Mucosa of stomach (tissue), 1 donor: ENCODE measurements around the gene MLNR.
A peak's percentile ranks its signal among the peaks of the same experiment; 100 is the strongest.

Experiments used
- H3K27me3 ChIP-seq: one replicate; pipeline ENCODE4 v1.7.0; 2013; ENCODE audit warnings: mild to moderate bottlenecking, low read length; ENCODE audit not compliant: control insufficient read depth, insufficient read depth
- H3K36me3 ChIP-seq: one replicate; pipeline ENCODE4 v1.7.0; 2013; ENCODE audit warnings: low read length; ENCODE audit not compliant: control insufficient read depth, insufficient read depth
- H3K4me1 ChIP-seq: one replicate; pipeline ENCODE4 v1.7.0; 2013; ENCODE audit warnings: mild to moderate bottlenecking, low read length; ENCODE audit not compliant: control insufficient read depth, insufficient read depth
- H3K4me3 ChIP-seq: one replicate; pipeline ENCODE4 v1.7.0; 2013; ENCODE audit warnings: low read length
- H3K9ac ChIP-seq: one replicate; pipeline ENCODE4 v1.7.0; 2013; ENCODE audit warnings: mild to moderate bottlenecking, low read length, moderate library complexity
- H3K9me3 ChIP-seq: one replicate; pipeline ENCODE4 v1.7.0; 2013; ENCODE audit warnings: mild to moderate bottlenecking, low read length, moderate library complexity; ENCODE audit not compliant: control insufficient read depth
- donor health status: Pancreatic carcinoma.

Gene MLNR

DNA sequence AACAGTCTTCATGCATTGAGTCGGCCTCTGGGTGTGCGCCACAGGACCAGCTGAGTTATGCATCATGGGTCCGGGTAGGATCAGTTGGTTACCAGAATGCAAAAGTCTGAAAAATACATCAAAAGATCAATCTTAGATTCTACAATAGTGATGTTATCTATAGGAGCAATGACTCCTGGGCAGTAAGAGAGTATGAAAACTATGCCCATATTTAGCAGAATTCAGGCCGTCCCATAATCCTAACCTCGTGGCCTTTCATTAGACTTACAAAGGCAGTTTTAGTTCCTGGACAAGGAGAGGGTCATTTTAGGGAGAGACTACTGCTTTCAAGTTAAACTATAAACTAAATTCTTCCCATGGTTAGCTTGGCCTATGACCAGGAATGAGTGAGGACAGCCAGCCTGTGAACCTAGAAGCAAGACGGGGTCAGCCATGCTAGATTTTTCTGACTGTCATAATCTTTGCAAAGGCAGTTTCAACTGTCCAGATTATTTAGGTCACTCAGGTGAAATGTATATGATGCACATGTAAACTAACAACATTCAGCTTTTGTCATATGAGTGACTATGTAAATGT is 15.8 kb downstream of the MLNR start:
- no peaks in the 10 kb centered on the region for H3K27me3 ChIP-seq
- no peak overlapping the region for H3K9ac ChIP-seq
- H3K4me3 ChIP-seq: no peak overlapping the region
- H3K36me3 ChIP-seq: no peaks in the 10 kb centered on the region
- H3K4me1 ChIP-seq: no peaks in the 10 kb centered on the region
- no peaks in the 10 kb centered on the region for H3K9me3 ChIP-seq

DNA sequence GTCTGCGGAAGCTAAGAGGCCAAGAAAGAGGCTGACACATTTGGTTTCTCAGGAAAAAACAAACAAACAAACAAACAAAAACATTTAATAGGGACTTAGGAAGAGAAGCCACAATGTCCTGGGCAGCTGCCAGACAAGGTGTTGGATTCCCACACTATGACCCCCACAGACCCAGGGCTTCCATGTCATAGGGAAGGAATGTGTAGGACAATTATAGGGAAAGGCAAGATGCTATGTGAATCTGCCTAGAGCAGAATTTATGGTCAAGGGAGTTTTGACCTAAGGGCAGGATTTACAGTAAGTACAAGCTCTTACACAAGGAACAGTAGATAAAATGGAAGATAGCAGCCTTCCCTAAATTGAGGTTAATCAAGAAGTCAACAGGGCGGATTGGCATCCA is 18.5 kb downstream of the MLNR start:
- Histone ChIP-seq H3K4me1 (no peaks in the 10 kb centered on the region), H3K27me3 (no peaks in the 10 kb centered on the region), H3K36me3 (no peaks in the 10 kb centered on the region), H3K4me3 (no peak overlapping the region), H3K9me3 (no peaks in the 10 kb centered on the region), H3K9ac (no peak overlapping the region)

DNA sequence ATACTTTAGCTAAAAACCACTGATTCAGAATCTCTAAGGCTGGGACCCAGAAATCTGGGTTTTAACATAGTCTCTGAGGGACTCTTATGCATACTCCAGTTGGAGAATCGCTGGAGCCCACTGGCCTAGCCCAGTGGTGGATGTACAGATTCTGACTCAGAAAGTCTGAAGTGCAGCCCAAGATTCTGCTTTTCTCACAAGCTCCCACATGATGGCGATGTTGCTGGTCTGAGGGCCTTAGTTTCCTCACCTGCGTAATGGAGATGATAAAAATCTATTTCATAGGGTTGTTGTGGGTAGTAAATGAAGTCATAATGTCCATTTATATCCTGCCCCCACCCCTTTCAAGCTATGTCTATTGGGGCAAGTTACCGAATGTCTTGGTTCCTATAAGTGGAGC is 19.9 kb downstream of the MLNR start:
- Histone ChIP-seq H3K9ac (no peak overlapping the region), H3K27me3 (no peaks in the 10 kb centered on the region), H3K4me3 (no peak overlapping the region), H3K9me3 (no peaks in the 10 kb centered on the region), H3K36me3 (no peaks in the 10 kb centered on the region), H3K4me1 (no peaks in the 10 kb centered on the region)

DNA sequence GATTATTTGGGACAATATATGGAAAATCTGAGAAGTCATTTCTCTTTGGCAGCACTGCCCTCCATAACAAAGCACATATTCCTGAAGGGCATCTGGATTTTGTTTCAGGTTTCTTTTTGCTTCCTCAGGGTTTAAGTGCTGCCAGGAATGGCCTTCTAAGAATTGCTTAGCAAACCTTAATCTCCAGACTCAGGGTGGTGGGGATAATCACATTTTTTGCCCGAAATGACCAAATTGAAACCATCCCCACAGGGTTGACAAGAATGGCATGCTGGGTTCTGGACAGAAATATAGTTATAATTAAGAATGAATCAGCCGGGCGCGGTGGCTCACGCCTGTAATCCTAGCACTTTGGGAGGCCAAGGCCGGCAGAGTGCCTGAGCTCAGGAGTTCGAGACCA is 21.2 kb downstream of the MLNR start:
- Histone ChIP-seq H3K27me3 (no peaks in the 10 kb centered on the region), H3K9me3 (no peaks in the 10 kb centered on the region), H3K9ac (no peak overlapping the region), H3K36me3 (no peaks in the 10 kb centered on the region), H3K4me1 (no peaks in the 10 kb centered on the region), H3K4me3 (no peak overlapping the region)

DNA sequence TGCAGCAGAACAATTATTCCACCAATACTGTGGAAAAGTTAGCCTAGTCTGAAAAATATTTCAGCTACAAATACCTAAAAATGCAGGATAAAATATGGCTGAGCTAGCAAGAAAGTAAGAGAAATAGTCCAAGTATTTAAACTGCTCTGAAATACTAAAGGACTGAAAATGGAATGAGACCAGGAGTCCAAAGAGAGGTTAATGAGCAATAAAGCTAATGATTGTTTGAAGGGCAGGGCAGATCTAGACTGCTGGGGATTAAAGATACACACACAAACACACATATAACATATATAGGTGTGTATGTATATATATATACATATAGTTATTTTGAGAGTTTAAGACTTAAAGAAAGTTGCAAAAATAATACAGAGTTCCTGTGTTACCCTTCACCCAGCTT is 25.0 kb downstream of the MLNR start:
- H3K36me3 ChIP-seq: no peaks in the 10 kb centered on the region
- H3K9me3 ChIP-seq: no peaks in the 10 kb centered on the region
- no peak overlapping the region for H3K9ac ChIP-seq
- H3K27me3 ChIP-seq: no peaks in the 10 kb centered on the region
- H3K4me3 ChIP-seq: no peak overlapping the region
- H3K4me1 ChIP-seq: no peaks in the 10 kb centered on the region

DNA sequence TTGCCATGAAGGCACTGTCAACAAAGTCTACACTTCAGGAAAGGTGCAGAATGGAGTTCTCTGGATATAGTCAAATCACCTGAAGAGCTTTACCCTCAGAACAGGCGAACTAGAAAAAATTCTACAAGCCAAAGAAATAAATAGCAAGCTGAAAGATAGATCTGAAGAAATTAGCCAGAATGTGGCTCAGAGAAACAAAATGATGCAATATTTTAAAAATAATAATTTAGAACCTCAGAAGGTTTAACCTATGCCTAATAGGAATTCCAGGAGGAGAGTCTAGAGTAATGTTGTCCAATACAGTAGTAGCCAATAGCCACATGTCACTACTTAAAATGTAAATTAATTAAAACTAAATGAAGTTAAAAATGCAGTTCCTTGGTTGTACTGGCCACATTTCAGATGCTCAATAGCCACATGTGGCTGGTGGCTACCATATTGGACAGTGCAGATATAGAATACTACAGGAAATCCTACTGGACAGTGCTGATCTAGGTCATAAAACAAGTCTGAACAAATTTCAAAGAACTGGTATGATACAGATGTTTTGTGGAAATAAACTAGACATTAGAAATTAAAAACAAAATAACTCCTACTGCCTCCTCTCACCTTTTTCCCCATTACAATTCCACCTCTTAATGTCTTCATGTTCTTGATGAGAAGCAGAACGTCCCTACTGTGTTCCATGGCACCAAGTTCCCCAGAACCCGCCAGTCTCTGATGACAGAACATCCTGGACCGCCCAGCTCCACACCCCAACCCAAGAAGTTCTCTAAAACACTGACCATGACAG is 26.9 kb downstream of the MLNR start:
- H3K36me3 ChIP-seq: no peaks in the 10 kb centered on the region
- H3K9me3 ChIP-seq: no peaks in the 10 kb centered on the region
- peak overlapping the region; percentile 92 for H3K9ac ChIP-seq
- no peaks in the 10 kb centered on the region for H3K27me3 ChIP-seq
- no peaks in the 10 kb centered on the region for H3K4me1 ChIP-seq
- peak overlapping the region; percentile 17 for H3K4me3 ChIP-seq

DNA sequence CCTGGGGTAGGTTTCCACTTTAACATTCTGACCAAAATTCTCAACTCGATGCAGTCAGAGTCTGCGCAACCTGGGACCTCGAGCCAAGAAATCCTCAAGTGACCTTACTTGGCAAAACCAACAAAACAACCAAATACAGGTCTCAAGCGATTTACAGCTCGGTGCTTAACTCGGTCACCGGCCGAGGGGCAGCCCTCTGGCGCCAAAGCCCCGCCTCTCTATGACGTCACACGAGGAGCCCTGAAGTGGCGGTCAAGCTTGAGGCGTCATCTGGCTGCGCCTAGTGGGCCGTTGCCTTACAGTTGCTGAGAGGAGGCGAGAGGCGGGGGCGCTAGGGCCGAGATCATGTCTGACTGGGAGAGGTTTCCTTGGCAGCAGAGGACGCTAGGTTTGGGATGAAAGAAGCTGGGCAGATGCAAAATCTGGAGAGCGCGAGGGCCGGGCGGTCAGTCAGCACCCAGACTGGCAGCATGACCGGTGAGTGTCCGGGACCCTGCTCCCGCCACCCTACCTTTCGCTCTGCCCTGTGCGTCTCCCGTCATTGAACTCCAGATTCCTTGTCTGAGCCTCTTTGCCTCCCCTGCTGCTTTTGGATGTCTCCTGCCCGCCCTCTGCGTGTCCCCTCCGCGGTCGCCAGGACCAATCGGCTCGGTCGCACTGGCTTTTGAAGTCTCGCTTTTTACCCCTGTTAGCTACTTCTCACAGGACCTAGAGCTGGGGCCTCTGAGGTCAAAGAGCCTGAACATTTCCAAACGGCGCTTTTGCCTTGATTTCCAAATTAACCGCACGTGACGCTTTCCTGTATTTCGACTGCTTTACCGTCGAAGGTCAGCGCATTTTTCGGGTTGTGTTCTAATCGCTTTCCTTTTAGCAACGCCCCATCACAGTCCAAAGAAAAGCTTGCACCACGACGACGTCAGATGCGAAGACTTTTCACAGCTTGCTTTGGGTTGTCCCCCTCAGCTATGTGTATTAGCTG is 27.8 kb downstream of the MLNR start, which contains the start of gene CDADC1:
TSS of gene CDADC1 (plus strand) at position 283 of the 979 bp plus-strand sequence. CDS start at position 396, 113 bp downstream.
- H3K4me3 ChIP-seq: peak within 1 kb of the TSS; percentile 17
- peak within 1 kb of the TSS; percentile 92 for H3K9ac ChIP-seq
- no peaks in the 10 kb centered on the region for H3K27me3 ChIP-seq
- no peaks in the 10 kb centered on the region for H3K9me3 ChIP-seq
- no peaks in the 10 kb centered on the region for H3K4me1 ChIP-seq
- no peaks in the 10 kb centered on the region for H3K36me3 ChIP-seq

DNA sequence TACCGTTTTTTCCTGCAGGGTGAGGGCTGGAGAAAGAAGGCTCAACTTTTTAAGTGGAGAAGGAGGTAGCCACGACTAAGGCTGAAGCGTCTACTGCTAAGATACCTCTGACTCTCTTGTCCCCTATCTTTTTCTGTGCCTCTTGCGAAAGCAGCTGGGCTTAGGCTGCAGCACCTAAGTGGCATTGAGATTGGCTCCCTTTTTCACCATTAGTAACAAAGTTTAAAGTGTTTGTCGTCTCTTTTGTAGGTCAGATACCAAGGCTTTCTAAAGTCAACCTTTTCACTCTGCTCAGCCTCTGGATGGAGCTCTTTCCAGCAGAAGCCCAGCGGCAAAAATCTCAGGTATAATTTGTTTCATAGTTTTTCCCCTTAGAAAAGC is 28.5 kb downstream of the MLNR start:
- Histone ChIP-seq H3K4me1 (no peaks in the 10 kb centered on the region), H3K4me3 (peak overlapping the region; percentile 17), H3K9ac (peak overlapping the region; percentile 92), H3K27me3 (no peaks in the 10 kb centered on the region), H3K36me3 (no peaks in the 10 kb centered on the region), H3K9me3 (no peaks in the 10 kb centered on the region)

DNA sequence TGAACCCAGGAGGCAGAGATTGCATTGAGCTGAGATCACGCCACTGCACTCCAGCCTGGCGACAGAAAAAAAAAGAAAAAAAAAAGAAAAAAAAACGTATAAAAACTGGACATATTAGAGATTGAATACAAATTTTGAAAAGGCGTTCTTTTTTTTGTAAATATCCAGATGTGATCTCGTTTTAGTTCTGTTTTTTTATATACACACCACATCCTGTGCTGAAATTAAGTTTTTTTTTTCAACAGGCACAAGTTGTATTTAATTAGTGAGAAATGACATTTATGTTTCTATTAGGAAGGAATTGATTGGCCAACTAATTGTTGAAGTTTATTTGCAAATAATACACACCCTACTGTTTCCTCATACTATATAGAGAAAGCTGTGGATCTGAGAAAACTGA is 31.2 kb downstream of the MLNR start:
- no peaks in the 10 kb centered on the region for H3K4me1 ChIP-seq
- no peaks in the 10 kb centered on the region for H3K9me3 ChIP-seq
- no peaks in the 10 kb centered on the region for H3K36me3 ChIP-seq
- H3K9ac ChIP-seq: no peak overlapping the region
- no peak overlapping the region for H3K4me3 ChIP-seq
- no peaks in the 10 kb centered on the region for H3K27me3 ChIP-seq

DNA sequence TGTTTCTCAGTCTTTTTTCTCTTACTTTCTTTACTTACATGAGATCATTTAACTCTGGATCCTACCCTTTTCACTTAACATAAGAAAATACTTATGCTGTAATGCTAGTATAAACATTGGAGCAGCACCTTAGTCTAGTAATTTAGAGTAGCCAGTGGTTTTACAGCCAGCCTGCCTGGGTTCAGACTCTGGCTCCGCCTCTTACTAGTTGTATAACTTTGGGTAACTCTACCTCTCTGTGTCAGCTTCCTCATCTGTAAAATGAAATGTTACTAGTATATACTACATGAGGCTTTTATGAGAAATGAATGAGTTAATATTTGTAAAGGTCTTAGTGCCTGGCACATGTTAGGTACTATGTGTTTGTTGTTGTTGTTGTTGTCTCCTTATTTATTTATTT is 33.2 kb downstream of the MLNR start:
- Histone ChIP-seq H3K4me3 (no peak overlapping the region), H3K27me3 (no peaks in the 10 kb centered on the region), H3K36me3 (no peaks in the 10 kb centered on the region), H3K4me1 (no peaks in the 10 kb centered on the region), H3K9me3 (no peaks in the 10 kb centered on the region), H3K9ac (no peak overlapping the region)

DNA sequence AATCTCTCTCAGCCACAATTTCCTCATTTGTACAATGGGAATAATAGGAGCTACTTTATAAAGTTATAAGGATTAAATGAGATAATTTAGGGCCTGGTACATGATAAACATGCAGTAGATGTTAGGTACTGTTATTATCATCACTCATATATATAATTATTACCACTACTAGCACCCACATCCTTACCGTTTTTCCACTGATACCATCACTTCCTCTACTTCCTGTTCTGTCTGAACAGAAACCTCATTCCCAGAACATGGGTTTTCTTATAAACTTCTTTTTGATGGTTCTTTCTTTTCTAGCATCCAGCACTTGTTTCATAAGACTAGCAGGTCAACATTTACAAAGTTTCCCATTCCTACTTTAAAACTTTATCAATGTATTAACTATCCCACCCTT is 33.9 kb downstream of the MLNR start:
- no peak overlapping the region for H3K9ac ChIP-seq
- no peaks in the 10 kb centered on the region for H3K4me1 ChIP-seq
- no peaks in the 10 kb centered on the region for H3K9me3 ChIP-seq
- H3K27me3 ChIP-seq: no peaks in the 10 kb centered on the region
- H3K4me3 ChIP-seq: no peak overlapping the region
- no peaks in the 10 kb centered on the region for H3K36me3 ChIP-seq

DNA sequence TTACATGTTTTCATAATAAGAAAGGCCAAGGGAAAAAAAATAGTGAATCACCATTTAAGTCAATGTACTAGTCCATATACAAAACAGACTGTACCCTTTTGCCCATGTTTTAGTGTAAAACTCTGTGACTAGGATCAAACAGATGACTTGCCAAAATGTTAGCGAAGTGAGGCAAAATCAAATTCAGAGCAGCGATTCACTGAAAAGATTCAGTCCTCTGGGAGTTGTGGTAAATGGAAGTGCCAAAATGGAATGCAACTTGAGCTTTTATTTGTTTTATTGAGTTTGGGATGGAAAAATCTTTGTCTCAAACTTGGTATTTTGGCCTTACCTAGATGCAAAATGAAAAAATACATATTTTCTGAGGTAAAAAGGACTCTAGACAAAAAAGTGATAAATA is 36.7 kb downstream of the MLNR start:
- Histone ChIP-seq H3K9ac (no peak overlapping the region), H3K9me3 (no peaks in the 10 kb centered on the region), H3K36me3 (no peaks in the 10 kb centered on the region), H3K4me3 (no peak overlapping the region), H3K27me3 (no peaks in the 10 kb centered on the region), H3K4me1 (no peaks in the 10 kb centered on the region)
